Measurements from ENCODE around the gene PCSK2.

PCSK2 gene

DNA sequence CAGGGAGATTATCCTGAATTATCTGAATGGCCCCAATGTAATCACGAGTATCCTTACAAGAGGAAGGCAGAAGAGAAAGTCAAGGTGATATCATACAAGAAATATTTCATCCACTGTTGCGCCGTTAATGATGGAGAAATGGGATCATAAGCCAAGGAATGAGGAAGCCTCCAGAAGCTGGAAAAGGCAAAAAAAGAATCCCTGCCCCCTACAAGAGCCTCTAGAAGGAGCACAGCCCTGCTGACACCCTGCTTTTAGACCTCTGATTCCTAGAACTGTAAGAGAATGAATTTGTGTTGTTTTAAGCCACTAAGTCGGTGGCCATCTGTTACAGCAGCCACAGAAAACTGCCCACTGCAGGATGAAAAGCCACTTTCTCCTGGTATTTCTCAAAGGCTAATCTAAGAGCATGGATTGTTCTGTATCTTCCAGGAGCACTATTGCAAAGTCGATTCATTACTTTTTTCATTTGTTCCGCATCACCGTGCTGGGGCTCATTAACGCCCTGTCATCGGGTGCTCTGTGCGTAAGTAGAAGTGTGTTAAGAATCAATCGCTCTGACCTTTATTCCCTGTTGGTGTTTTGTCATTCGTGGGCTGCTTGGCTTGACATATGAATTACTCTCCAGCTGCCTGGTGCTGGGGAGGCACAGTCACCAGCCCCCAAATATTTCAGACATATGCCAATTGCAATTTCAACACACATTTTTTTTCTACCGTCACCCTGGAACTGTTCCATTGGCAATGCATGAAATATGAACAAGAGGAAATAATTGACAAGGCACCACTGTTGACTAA is 117.0 kb downstream of the PCSK2 start:
- FAIRE-seq: no peak

DNA sequence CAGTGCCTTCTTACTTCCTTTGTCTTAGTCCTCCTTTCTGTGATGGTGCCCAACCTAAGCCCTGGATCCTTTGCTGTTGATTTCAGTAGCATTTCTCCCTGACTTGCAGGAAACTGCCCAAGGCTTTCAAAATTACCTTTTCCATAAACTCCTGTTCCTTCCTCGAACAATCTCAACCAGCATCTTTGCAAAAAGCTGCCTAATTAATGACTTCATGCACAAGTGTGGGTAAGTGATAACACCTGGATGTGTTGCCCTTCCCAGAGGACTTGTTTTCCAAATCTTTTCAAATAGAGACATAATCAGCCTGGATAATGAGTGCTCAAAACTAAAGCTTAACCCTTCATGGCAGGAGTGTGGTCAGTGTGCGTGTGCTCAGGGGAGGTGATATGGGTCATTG is 118.0 kb downstream of the PCSK2 start:
- FAIRE-seq: no peak

DNA sequence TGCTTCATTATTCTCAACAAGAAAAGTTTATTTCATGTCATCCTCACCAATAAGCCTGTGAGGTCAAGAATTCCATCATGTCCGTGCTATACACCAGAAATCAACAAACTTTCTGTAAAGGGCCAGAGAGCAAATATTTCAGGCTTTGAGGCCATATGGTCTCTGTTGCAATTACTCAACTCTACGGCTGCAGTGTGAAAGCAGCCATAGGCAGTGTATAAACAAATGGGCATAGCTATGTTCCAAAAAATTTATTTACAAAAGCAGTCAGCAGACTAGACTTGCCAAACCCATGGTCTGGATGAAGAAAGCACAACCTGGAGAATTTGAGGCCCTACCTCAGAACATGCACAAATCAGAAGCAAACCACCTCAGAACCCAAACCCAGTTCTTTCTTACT is 118.5 kb downstream of the PCSK2 start:
- no peak for FAIRE-seq

DNA sequence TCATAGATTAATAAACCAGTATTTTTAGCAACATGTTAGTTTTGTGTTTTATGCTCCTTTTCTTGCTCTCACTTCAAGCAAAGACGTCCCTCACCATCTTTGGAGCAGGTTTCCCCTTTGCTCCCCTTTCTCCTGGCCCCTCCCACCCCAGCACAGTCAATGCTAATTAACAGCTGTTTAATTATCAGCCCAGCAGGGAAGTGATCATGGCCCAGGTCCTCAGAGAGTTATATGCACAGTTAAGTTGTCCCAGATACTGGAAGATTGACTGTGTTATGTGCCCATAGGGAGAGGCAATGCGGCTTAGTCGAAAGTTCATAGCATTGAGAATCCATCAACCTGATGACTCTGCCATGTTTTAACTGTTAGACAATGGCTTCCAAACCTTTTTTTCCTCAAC is 123.5 kb downstream of the PCSK2 start:
- no peak for FAIRE-seq

DNA sequence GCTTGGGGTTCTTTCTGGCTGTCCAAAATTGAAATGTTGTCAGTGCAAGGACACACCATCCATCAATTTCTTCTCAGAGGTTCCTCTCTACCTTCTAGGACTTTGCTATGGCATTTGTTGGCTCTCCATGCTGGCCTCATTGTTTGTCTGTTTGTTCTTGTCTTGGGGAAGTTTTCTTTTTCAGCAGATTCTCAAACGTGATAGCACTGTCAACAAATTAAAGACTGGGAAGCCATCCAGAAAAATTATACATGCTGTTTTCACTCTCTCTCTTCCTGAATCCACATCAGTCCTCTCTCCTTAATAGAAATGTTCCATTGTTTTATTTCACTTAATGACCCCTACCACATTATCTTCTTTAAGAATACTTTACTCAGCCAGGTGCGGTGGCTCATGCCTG is 130.4 kb downstream of the PCSK2 start:
- FAIRE-seq: no peak

DNA sequence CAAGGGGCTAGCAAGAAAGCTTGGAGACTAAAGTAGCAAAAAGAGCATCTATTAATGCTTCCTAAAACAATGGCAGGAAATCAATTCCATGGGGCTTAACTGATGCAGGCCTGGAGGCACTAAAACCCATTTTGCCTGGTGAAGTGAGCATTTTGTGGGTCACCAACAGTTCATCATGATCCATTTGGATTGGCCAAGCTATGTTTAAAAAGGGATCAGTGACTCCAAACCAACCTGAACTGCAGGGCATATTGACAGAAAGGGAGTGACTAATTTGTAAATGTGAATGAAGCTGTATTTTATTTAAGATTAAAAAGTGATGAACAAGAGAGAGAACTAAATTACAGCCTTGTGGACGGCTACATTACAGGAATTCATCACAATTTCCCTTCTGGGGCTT is 132.0 kb downstream of the PCSK2 start:
- FAIRE-seq: no peak

DNA sequence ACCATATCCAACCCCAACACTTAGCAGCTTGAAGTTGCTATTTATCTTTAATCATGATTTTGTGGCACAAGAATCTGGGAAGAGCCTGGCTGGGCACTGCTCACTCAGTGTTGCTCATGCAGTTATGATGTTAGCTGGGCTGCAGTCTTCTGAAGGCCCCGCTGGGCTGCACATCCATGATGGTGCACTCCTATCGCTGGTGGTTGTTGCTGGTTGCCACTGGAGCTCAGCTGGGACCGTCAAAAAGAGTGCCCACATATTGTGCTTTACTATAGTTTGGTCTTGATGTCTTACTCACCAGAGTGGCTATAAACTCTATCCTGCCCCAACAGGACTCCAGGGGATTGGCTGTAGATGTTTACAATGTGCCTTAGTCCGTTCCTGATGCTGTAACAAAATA is 137.8 kb downstream of the PCSK2 start:
- FAIRE-seq: no peak

DNA sequence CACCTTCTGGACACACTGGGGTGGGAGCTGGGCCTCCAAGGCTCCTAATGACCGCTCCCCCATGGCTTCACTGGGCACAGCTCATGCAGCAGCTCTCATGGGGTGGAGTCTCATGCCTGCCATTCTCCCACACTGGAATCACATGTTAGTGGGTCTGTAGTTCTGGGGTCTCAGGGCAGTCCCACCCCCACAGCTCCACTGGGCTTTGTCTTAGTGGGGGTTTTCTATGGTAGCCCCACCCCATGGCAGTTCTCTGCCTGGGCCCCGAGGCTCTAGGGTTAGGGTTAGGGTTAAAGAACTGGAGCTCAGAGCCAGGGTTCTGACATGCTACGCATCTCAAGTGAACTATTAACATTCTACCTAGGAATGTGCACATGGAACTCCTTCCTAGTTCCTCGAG is 139.0 kb downstream of the PCSK2 start:
- FAIRE-seq: no peak

DNA sequence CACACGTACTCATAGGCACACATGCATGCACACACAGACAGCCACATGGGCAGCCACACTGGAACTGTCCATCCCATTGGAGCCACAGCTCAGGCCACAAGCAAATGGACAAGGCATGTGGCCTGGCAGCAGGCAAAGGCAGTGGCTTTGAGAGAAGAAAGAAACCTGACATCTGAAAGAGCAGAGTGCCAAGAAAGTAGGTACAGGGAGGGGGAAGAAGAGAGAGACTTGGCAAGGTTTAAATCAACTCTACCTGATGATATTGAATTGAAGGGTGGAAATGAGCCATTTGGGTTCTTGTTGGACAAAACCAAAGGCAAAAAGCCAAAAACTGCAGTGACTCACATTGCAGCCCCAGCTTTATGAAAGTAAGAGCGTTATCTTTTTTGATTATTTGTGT is 142.7 kb downstream of the PCSK2 start:
- no peak for FAIRE-seq

DNA sequence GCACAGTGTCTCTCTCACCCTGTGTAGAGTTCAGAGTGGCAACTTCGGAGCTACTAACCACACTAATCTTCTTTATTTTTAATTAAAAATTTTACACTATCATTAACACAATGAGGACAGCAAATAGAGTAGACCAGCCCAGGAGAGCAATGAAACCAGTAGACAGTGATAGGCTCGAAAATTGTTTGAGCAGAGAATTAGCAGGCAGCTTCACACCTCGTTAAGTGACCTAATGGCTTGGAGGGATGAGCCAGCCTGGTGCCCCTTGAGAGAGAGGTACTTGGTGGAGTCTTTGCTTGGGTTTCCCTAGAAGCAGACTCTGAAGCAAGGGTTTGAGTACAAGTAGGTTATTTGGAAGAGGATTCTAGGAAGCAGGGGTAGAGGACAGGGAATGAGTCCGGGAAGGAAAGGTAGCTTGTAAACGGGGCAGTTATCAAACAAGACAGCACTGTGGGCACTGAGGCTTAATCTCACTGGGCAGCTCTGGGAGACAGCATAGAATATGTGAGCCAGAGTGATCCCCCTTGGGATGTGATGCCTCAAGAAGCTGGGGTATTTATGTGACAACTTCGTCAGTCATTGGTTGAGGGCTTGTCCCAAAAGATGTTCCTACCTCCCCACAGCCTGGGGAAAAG is 146.1 kb downstream of the PCSK2 start:
- no peak for FAIRE-seq

DNA sequence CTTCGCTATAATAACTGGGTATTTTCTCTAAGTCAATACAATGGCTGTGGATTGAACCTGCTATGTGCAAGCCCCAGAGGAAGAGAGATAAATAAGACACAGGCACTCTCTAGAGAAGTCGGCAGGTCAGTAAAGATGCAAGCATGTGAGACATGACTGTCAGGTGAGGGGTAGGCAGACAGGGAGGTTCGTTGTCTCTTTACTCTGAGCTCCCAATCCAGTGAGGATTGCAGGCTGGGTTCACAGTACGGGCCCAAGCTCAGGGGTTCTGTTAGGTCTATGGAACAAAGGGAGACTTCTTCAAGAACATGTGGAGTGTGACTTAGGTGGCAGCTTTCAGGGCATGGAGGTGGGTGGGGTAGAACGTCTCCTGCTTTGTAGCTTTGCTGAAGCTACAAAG is 147.2 kb downstream of the PCSK2 start:
- FAIRE-seq: no peak

DNA sequence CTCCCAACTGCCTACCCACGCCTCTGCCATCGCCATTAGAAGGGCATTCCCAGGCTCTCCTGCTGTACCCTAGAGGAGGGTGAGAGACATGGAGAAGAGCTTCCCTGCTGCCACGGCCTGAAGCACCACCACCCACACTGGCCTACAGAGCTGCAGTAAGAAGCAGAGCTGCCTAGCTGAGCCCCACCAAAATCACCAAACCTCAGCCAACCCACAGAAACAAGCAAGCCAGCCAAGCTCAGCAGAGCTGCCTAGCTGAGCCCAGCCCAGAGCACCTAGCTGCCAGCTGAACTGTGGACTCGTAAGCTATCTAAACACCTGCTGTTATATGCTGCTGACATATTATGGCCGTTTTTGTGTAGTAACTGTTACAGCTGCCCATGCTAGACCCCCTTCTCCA is 149.2 kb downstream of the PCSK2 start:
- FAIRE-seq: no peak

DNA sequence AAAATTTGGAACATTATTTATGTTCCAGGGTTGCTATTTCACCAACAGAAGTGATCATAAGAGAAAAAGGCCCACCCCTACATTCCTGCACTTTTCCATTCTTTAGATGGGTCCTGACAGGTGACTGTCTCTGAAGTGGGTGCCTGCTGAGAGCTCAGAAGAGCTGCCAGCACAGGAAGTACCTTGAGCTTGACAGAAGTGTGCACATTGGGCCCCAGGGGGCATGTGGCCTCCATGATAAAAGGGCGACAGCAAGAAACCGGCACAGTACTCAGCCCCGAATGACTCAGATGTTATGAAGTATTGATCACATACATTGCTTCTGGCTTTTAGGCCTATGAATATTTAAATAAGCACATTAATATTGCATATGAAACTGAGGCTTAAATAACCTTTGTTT is 150.4 kb downstream of the PCSK2 start:
- no peak for FAIRE-seq

DNA sequence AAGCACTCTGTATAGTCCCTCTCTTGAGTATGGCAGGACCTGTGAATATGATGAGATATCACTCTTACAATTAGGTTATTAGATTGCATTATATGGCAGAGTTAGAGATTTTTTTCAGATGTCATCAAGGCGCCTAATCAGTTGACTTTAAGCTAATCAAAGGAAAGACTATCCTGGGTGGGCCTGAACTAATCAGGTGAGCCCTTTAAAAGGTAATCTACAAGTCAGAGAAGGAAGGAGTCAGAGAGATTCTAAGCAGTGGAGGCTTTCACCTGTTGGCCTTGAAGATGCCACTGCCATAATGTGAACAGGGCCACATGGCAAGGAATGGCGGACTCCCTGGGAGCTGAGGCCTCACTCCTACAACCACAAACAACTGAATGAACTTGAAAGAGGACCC is 152.8 kb downstream of the PCSK2 start:
- FAIRE-seq: no peak

DNA sequence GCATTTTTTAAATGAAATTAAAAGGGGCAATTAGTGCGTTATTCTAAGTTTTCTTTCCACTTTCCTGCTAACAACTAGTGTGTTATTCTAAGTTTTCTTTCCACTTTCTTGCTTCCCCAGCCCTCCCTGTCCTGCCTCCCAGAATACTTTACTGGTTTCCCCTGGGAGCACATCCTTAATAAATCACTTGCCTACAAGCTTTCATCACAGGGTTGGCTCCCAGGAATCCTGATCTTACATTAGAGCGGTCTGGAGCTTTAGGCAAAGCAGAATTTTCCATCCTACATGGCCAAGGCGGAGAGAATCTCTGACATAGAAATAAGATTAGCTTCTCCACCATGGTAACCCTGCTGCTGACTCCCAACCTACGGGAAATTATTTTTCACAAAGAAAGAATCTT is 154.0 kb downstream of the PCSK2 start:
- FAIRE-seq: no peak

DNA sequence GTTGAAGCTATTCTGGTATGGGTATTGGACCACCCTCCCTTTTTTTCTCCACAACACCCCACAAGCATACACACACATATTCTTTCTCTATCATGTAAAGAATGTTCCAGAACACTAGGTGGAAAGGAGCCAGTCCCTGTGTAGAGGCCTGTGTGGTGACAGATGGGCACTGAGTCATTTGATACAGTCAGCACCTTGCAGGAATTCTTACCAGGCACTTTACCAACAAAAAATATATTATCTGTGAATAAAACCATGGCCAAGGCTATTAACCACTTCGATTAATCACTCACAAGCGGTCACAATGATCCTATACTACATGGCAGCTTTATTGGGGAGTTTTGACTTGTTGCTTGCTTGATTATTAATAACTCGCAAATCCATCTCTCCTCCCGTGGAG is 154.9 kb downstream of the PCSK2 start:
- FAIRE-seq: no peak

DNA sequence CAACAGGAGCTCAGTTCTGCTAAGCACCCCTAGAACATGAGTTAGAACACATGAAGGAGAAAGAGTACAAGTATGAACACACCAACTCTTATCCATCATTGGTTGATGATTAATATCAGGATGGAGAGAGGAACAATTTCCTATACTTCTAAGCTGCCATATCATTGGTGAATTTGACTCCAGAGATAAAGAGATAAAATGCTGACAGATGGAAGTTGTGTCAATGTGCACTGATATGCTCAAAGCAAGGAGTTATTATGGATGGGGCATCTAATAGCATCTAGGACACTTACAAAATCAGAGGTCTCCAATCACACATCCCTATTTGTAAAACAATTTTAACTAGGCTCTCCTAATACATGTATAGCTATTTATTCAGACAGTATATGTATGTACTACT is 159.0 kb downstream of the PCSK2 start:
- no peak for FAIRE-seq

DNA sequence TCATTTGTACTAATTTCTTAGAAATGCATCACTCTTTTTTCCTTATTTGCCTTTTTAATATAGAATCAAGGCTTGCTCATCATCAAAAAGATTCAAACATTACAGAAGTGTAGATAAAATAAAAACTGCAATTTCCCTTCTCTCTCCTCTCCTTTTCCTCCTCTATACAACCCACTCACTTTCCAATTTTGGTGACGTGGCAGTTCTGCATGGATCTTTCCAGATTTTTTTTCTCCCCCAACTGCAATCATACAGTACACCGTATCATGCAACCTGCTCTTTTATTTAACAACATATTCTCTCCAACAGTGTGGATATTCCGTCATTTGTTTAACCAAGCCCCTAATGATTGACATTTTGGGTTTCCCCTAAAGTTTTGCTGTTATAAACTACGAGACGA is 163.8 kb downstream of the PCSK2 start:
- FAIRE-seq: no peak

DNA sequence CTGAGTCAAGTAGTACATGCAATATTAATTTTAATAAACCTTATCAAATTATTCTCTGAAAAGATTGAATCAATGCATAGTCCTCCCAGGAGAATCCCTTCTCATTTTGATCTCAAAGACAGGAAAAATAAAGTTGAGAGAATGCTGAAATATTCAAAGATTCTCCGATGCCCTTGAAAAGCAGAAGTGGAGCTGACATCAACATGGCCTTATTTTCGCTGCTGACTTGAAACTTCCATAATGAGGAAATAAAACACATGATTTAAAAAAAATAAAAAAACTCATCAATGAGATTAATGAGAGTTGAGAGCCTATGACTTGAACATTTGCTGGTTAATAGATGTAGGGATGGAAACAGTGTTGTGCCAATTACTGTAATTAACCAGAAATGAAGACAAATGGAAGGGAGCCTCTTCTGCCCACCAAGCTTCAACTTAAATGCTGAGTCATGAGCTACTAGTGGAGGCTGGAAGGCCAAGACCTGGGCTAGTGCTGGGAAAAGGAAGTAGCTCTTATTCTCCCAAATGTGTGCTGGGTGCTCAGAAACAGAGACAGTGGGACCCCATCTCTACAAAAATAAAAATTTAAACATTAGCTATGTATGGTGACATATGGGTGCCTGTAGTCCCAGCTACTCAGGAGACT is 164.4 kb downstream of the PCSK2 start:
- no peak for FAIRE-seq

DNA sequence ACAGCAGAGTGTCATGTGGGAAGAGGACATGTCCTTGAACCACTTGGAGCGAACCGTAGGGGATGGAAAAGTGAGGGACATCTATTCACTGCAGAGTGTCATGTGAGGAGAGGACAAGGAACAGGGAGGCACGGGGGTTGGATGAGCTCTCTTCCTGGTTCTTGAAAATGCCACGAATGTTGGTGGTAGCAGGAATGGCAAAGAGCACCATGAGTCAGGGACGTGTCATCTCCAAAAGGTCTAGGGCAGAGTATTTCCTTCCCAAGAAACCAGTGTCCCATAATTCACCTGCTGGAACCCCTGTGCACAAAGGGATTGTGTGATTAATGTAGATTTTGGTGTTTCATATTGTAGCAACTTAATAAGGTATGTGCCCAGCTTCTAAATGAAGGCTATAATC is 167.6 kb downstream of the PCSK2 start:
- FAIRE-seq: no peak

DNA sequence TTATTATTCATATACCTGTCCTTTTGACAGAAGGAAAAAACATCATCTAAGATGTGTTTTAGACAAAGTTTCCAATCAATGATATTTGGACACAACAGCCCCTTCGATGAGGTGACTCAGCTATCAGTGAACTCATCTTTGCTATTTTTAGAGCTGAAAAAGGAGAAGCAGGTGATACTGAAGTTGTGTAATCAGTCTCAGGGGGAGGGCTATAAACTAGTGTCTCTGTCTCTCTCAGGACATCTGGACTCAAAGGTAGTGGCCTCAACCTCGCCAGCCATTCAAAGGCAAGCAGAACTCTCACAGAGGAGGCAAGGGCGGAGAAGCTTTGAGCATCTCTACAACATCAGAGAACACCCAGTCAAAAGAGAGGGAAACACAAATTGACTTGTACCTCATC is 168.9 kb downstream of the PCSK2 start:
- FAIRE-seq: no peak

DNA sequence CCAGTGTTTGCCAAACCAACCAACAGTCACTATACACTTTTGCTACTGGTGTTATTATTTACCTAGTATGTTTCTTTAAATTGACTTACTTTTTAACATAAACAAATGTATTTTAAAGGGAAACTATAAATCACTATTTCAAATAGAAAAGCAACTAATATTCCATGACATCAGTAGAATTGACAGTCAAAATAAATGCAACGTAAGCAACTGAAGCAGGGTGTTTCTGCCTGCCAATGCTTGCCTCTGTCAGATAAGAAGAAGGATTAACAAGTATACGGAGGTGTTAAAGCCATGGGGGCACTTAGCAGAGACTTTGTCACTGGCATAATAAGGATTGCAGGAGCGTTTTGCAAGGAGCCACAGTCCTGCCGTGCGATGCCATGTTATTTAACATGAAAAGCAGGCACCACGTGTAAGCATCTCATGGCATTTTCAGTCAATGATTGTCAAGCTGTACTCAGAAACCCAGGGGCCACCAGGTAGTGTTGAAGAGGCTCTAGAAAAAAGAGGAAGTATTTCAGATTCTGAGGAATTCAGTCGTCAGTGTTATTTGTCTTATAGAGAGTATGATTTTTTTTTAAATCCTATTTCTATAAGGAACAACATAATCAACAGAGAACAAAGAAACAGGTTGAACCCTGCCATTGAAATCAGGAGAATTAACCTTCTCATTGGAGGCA is 172.6 kb downstream of the PCSK2 start:
- FAIRE-seq: no peak

DNA sequence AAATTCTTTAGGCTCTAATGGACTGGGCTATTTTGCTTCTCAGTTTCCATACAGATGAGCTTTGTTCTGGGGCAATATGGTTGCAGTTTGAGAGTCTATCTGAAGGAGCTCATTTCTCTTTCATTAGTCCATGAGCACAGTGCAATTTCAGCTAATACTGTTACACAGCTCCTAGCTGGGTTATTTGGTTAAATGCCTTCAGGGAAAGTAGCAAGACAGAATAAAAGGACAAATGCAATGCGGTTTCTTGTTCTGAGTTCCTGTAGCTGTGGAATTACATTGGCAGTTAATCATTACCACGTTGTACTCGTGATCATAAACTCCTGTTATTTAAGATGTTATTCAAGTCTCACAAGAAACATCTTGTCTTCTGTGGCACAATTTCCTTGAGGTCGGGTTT is 176.6 kb downstream of the PCSK2 start:
- FAIRE-seq: no peak

DNA sequence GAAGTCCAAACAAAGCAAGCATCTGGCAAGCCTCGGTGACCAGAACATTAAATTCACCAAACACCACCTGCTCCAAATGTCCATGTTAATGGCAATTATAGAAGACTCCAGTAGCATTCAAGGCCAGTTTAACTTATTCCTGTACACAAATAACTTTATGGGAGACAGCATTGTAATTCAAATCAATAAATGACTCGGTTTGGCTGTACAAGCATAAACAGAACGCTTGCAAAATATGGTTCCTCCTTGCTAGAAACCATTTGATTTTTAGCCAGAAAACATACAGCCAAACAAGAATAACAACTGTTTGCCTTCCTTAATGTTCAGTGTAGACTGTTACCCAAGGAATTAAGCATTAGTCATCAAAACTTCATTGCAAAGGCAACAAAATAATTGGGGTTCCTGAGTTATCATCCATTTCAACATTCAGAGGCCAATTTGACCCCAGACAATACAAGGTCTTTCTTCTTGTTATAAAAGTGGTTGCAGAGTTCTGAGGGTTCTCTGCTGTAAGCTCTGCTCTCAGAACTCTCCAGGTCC is 179.3 kb downstream of the PCSK2 start:
- no peak for FAIRE-seq

All from G401.6 (cell line).